Aorta (tissue), 5 donors: Measurements from ENCODE around the gene SIVA1. TPM values are rescaled to one million over a fixed set of nuclear protein-coding genes. Genes with fewer than 3 reads are reported as not detected.

Experiments used
- ATAC-seq: fragments of 200-7000 bp; cut with Tn5 transposase; one replicate; pipeline ENCODE4 v1.9.1; 2022; ENCODE audit warnings: moderate library complexity; ENCODE audit not compliant: low FRiP score
- DNase-seq, 2 donors: peaks; one replicate each; pipeline ENCODE4 v3.0.0-alpha.2; 2020
- H3K27ac ChIP-seq, 2 donors: one replicate each; pipeline ENCODE4 v1.5.1; 2013; ENCODE audit warnings: low read length in 2 of 2, mild to moderate bottlenecking in 2 of 2, moderate library complexity in 2 of 2, control low read depth in 1 of 2, inconsistent platforms in 1 of 2, low read depth in 1 of 2
- H3K27me3 ChIP-seq, 2 donors: one replicate each; pipeline ENCODE4 v1.6.1; 2013; ENCODE audit warnings: control low read depth in 1 of 2, low read length in 1 of 2, mild to moderate bottlenecking in 1 of 2, moderate library complexity in 1 of 2; ENCODE audit not compliant: insufficient read depth in 2 of 2, control insufficient read depth in 1 of 2
- H3K36me3 ChIP-seq, 2 donors: one replicate each; pipeline ENCODE4 v1.6.1; 2013; ENCODE audit warnings: control low read depth in 1 of 2, low read length in 1 of 2, mild to moderate bottlenecking in 1 of 2; ENCODE audit not compliant: insufficient read depth in 2 of 2, control insufficient read depth in 1 of 2
- H3K4me1 ChIP-seq, 2 donors: one replicate each; pipeline ENCODE4 v1.6.1; 2013; ENCODE audit warnings: low read length in 2 of 2, control low read depth in 1 of 2, mild to moderate bottlenecking in 1 of 2, moderate library complexity in 1 of 2; ENCODE audit not compliant: insufficient read depth in 2 of 2, control insufficient read depth in 1 of 2
- H3K4me3 ChIP-seq, 2 donors: one replicate each; pipeline ENCODE4 v1.5.1; 2013; ENCODE audit warnings: low read length in 2 of 2, control low read depth in 1 of 2, mild to moderate bottlenecking in 1 of 2
- H3K9me3 ChIP-seq: one replicate; pipeline ENCODE4 v1.6.1; 2013; ENCODE audit warnings: mild to moderate bottlenecking, low read length; ENCODE audit not compliant: control insufficient read depth
- WGBS, 2 donors: extraction: QIAGEN DNeasy Blood & Tissue Kit; methylation state at CpG; one replicate each; pipeline ENCODE4 v1.1.7; 2013; 5-methylcytosine and 5-hydroxymethylcytosine counted together
- intact Hi-C, 2 donors: fragments of 100-400 bp; cut with DNase I; formaldehyde crosslinking; loops; one replicate each; pipeline versions ENCODE4 v1.14.2 to v1.15.0; 2022
- long read RNA-seq, 2 donors: library from polyadenylated mRNA; unstranded; transcript quantifications; one replicate each; pipeline ENCODE4 v2.0.0, GENCODE V29; 2020 to 2021
- polyA plus RNA-seq, 2 donors: library from polyadenylated mRNA; stranded (reverse); fragments of 200-250 nt; gene quantifications; one replicate each; pipeline ENCODE4 v1.2.3, GENCODE V29; 2013
- total RNA-seq, 2 donors: library from RNA; stranded (reverse); fragmentation: NEBNext Ultra II Directional; extraction: Animal tissue kit (Norgen Biotek cat#: 25700); gene quantifications; one replicate each; pipeline ENCODE4 v1.2.1, GENCODE V29; 2021
- donor health status: healthy with polysubstance abuse.
- donor health status: Bipolar disorder and iron deficiency.
- donor health status: DM: no; HTN: no; CAD: no.
- donor health status: DM: no; HTN: no; CAD: no.
- donor health status: DM: yes; HTN: yes; CAD: no.

The SIVA1 gene, protein sequence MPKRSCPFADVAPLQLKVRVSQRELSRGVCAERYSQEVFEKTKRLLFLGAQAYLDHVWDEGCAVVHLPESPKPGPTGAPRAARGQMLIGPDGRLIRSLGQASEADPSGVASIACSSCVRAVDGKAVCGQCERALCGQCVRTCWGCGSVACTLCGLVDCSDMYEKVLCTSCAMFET
- total RNA-seq (10 to 100 TPM; 74.3 to 83.0 TPM), polyA plus RNA-seq (100 to 1,000 TPM; 219 to 241 TPM)
- long read RNA-seq, donor 1, transcript SIVA1-201 (4 exons, 802 nt) = major isoform, 45 of 53 reads
- long read RNA-seq, donor 1, partial matches to known transcripts = 1 of 53 reads
- long read RNA-seq, donor 1, other reads (novel, unspliced or antisense) = 3 of 53 reads
- long read RNA-seq, donor 2, transcript SIVA1-201 (4 exons, 802 nt) = major isoform, 36 of 40 reads
- long read RNA-seq, donor 2, partial matches to known transcripts = 0 of 40 reads
- long read RNA-seq, donor 2, other reads (novel, unspliced or antisense) = 4 of 40 reads

- Histone ChIP-seq H3K4me3 (peak within 1 kb of the TSS; percentile 55 to 81), H3K9me3 (no peaks in the 10 kb centered on the region), H3K27ac (peak within 1 kb of the TSS; percentile 24 to 65), H3K36me3 (peaks cover 0 to 4% of the 10 kb centered on the region in 2 donors), H3K4me1 (peaks cover 0 to 3% of the 10 kb centered on the region in 2 donors), H3K27me3 (no peaks in the 10 kb centered on the region)
- intact Hi-C loops = loop anchor here in 1 of 2 donors (1.0 kb wide), 1 partner anchor 37 kb away; no protein-coding TSS in a partner anchor
- WGBS, 2 donors = 0% methylated on average over 83 to 95 of the region's 95 CpGs
- peak; percentile 100 for DNase-seq
- peak; percentile 98 for ATAC-seq
Measured at GRCh38 chr14:104752735-104753527, at the start of gene SIVA1. Gene SIVA1, plus strand, starts transcription at chr14:104753147. Its CDS starts 55 bp downstream, at chr14:104753202.

GRCh38 chr14:104703269-104703668 is 49.7 kb upstream of the SIVA1 start:
- 94 to 95% methylated on average over 28 of the region's 28 CpGs for WGBS, 2 donors
- peaks cover 0 to 5% of the 10 kb centered on the region in 2 donors for H3K36me3 ChIP-seq
- H3K4me3 ChIP-seq = no peak overlapping the region
- no peak overlapping the region for H3K27ac ChIP-seq
- no peaks in the 10 kb centered on the region for H3K27me3 ChIP-seq
- no peak for DNase-seq
- no peaks in the 10 kb centered on the region for H3K4me1 ChIP-seq
- ATAC-seq = no peak
- no peaks in the 10 kb centered on the region for H3K9me3 ChIP-seq
- intact Hi-C loops = no loop called here

DNA sequence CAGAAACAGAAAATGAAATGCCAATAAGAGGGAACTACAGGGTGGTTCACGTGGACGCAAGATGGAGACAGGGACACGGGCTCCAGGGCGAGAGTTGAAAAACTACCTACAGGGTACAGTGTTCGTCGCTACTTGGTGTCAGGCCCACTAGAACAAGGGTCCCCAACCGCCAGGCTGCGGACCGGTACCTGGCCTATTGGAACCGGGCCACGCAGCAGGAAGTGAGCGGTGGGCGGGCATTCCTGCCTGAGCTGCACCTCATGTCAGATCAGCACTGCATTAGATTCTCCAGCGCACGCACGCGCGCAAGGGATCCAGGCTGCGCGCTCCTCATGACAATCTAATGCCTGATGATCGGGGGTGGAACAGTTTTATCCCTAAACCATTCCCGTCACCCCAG is 48.7 kb upstream of the SIVA1 start:
- Histone ChIP-seq H3K4me3 (no peak overlapping the region), H3K27me3 (no peaks in the 10 kb centered on the region), H3K27ac (no peak overlapping the region), H3K36me3 (peaks cover 0 to 5% of the 10 kb centered on the region in 2 donors), H3K9me3 (no peaks in the 10 kb centered on the region), H3K4me1 (no peaks in the 10 kb centered on the region)
- intact Hi-C loops = no loop called here
- DNase-seq = no peak
- ATAC-seq = no peak
- 97 to 99% methylated on average over 22 of the region's 22 CpGs for WGBS, 2 donors

DNA sequence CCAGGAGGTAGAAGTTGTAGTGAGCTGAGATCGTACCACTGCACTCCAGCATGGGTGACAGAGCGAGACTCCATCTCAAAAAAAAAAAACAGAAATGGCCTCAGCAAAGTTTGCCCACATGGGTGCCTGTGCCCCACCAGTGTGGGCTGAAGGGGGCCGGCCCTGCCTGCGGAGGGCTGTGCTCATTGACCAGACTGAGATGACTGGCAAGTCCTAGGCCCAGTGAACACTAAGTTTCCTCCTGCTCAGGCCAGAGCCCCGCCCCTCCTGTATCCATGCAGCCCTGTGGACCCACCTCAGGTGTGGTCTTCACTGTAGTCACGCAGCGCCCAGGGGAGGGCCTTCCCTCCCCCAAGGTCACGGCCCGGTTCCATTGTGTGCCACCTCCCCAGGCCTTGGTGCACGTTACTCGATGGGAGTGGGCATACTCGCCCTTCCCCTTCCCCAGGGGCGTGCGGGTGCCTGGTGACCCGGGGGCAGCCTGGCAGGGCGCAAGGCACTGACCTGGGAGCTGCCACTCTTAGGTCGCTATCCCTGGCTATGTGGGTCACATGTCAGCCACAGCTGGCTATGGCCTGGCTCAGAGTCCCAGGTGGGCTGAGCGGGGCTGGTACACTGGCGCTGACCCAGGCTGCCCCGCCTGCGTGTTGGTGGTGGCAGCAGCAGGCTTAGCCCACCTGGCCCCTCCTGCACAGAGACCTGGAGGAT is 47.5 kb upstream of the SIVA1 start:
- no peak for DNase-seq
- ATAC-seq = no peak
- H3K4me3 ChIP-seq = no peak overlapping the region
- H3K27ac ChIP-seq = no peak overlapping the region
- H3K27me3 ChIP-seq = no peaks in the 10 kb centered on the region
- intact Hi-C loops = loop anchor here in 1 of 2 donors (5.0 kb wide), 1 partner anchor 38 kb away; no protein-coding TSS in a partner anchor
- 91 to 93% methylated on average over 16 to 21 of the region's 21 CpGs for WGBS, 2 donors
- H3K4me1 ChIP-seq = no peaks in the 10 kb centered on the region
- H3K9me3 ChIP-seq = no peaks in the 10 kb centered on the region
- peaks cover 0 to 5% of the 10 kb centered on the region in 2 donors for H3K36me3 ChIP-seq

GRCh38 chr14:104706733-104707607 is 46.0 kb upstream of the SIVA1 start:
- WGBS, 2 donors = 70 to 72% methylated on average over 27 to 28 of the region's 28 CpGs
- ATAC-seq = no peak
- intact Hi-C loops = loop anchor here in 1 of 2 donors (5.0 kb wide), 1 partner anchor 40 kb away; no protein-coding TSS in a partner anchor
- Histone ChIP-seq H3K9me3 (no peaks in the 10 kb centered on the region), H3K4me1 (no peaks in the 10 kb centered on the region), H3K27ac (no peak overlapping the region), H3K4me3 (no peak overlapping the region), H3K27me3 (no peaks in the 10 kb centered on the region), H3K36me3 (peaks cover 0 to 8% of the 10 kb centered on the region in 2 donors)
- no peak for DNase-seq

DNA sequence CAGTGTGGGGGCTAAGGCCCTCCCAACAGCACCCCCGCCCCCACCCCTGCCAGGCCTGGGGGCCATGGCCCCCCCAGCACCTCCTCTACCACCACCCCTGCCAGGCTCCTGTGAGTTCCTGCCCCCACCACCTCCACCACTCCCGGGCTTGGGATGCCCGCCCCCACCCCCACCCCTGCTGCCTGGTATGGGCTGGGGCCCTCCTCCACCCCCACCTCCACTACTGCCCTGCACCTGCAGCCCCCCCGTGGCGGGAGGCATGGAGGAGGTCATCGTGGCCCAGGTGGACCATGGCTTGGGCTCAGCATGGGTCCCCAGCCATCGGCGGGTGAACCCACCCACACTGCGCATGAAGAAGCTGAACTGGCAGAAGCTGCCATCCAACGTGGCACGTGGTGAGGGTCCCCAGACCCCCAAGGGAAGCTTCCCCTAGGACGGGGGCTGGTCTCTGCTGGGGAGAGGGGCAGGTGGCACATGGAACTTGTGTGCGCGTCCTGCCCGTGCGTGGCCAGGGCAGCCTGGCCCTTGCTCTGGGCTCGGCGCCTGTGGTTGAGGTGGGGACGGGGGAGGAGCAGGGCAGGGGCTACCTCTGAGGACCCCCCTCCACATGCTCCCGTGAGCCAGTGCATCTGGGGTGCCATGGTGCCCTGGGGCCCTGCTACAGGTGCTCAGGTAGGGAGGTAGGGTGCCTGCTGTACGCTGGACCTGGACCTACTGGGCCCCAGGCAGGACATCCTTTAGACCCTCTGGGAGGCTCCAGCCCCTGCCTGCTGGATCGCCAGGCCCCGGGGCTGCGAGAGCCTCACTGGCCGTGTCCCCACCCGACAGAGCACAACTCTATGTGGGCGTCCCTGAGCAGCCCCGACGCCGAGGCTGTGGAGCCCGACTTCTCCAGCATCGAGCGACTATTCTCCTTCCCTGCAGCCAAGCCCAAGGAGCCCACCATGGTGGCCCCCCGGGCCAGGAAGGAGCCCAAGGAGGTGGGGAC is 45.0 kb upstream of the SIVA1 start:
- Histone ChIP-seq H3K36me3 (peaks cover 0 to 11% of the 10 kb centered on the region in 2 donors), H3K27ac (no peak overlapping the region), H3K9me3 (no peaks in the 10 kb centered on the region), H3K4me3 (no peak overlapping the region), H3K27me3 (no peaks in the 10 kb centered on the region), H3K4me1 (no peaks in the 10 kb centered on the region)
- 56 to 58% methylated on average over 33 to 34 of the region's 34 CpGs for WGBS, 2 donors
- DNase-seq (no peak), ATAC-seq (peak; percentile 1)
- intact Hi-C loops = loop anchor here (1.0 to 5.0 kb wide), 4 partner anchors 41 to 58 kb away; no protein-coding TSS in a partner anchor
